ENCODE data around the gene ZNF823. TPM values are rescaled to one million over a fixed set of nuclear protein-coding genes. Genes with fewer than 3 reads are reported as not detected.

Gene ZNF823
- total RNA-seq, 4 donors from 2014 or later, result 6.7 to 11.4 (median 8.7) TPM

GRCh38 chr19:11747277-11747676, 8.5 kb upstream of the ZNF823 start:
- TF ChIP-seq EP300 (IDR thresholded peaks at IDR 0.05) (no peak), CTCF (IDR thresholded peaks at IDR 0.05) (no peak), POLR2A (IDR thresholded peaks at IDR 0.05) (no peak), POLR2AphosphoS5 (IDR thresholded peaks at IDR 0.05) (no peak)
- Histone ChIP-seq H3K9me3 (peaks cover 0 to 42% (median 0%) of the 10 kb centered on the region in 3 donors), H3K27ac (no peak overlapping the region), H3K4me3 (no peak overlapping the region), H3K27me3 (no peaks in the 10 kb centered on the region), H3K36me3 (no peaks in the 10 kb centered on the region), H3K4me1 (no peaks in the 10 kb centered on the region)
- WGBS, 2 donors (ENCODE audit: low coverage in 1 of 2), result 59 to 100% methylated on average over 1 of the region's 1 CpG
- ATAC-seq, result no peak

- ATAC-seq, result no peak
- Histone ChIP-seq H3K27ac (no peak overlapping the region), H3K9me3 (peaks cover 0 to 34% (median 0%) of the 10 kb centered on the region in 3 donors), H3K36me3 (no peaks in the 10 kb centered on the region), H3K4me1 (no peaks in the 10 kb centered on the region), H3K4me3 (no peak overlapping the region), H3K27me3 (no peaks in the 10 kb centered on the region)
- TF ChIP-seq POLR2AphosphoS5 (IDR thresholded peaks at IDR 0.05), result no peak
- no peak for TF ChIP-seq CTCF (IDR thresholded peaks at IDR 0.05)
- no peak for TF ChIP-seq EP300 (IDR thresholded peaks at IDR 0.05)
- no peak for TF ChIP-seq POLR2A (IDR thresholded peaks at IDR 0.05)
Observed at GRCh38 chr19:11745869-11746268, 7.1 kb upstream of the ZNF823 start.

GRCh38 chr19:11737964-11738745, 591 bp downstream of the ZNF823 start:
- WGBS, 2 donors (ENCODE audit: low coverage in 1 of 2), result 0% methylated on average over 20 of the region's 52 CpGs; no CpG with 5 or more reads in 1 of the 2 donors
- ATAC-seq, result peak; percentile 54
- H3K27ac ChIP-seq, result peak overlapping the region; percentile 82 to 95 (median 92)
- H3K9me3 ChIP-seq, result no peaks in the 10 kb centered on the region
- peak overlapping the region; percentile 92 to 99 for H3K4me3 ChIP-seq
- peaks cover 0 to 26% (median 7%) of the 10 kb centered on the region in 3 donors for H3K4me1 ChIP-seq
- TF ChIP-seq POLR2A (IDR thresholded peaks at IDR 0.05), result no peak
- peak in 1 of 4 experiments; percentile 15 for TF ChIP-seq CTCF (IDR thresholded peaks at IDR 0.05)
- peak; percentile 18 for TF ChIP-seq POLR2AphosphoS5 (IDR thresholded peaks at IDR 0.05)
- no peaks in the 10 kb centered on the region for H3K36me3 ChIP-seq
- H3K27me3 ChIP-seq, result no peaks in the 10 kb centered on the region

- no peaks in the 10 kb centered on the region for H3K27me3 ChIP-seq
- no peaks in the 10 kb centered on the region for H3K9me3 ChIP-seq
- H3K36me3 ChIP-seq, result no peaks in the 10 kb centered on the region
- H3K27ac ChIP-seq, result no peak overlapping the region
- H3K4me1 ChIP-seq, result peaks cover 0 to 26% (median 7%) of the 10 kb centered on the region in 3 donors
- no peak for TF ChIP-seq POLR2A (IDR thresholded peaks at IDR 0.05)
- no peak for TF ChIP-seq EP300 (IDR thresholded peaks at IDR 0.05)
- no peak for TF ChIP-seq CTCF (IDR thresholded peaks at IDR 0.05)
- TF ChIP-seq POLR2AphosphoS5 (IDR thresholded peaks at IDR 0.05), result no peak
- ATAC-seq, result no peak
- no peak overlapping the region for H3K4me3 ChIP-seq
- WGBS, 2 donors (ENCODE audit: low coverage in 1 of 2), result no CpG with 5 or more reads among the region's 2 CpGs
Observed at GRCh38 chr19:11736696-11737095, 2.0 kb downstream of the ZNF823 start.

- Histone ChIP-seq H3K27me3 (no peaks in the 10 kb centered on the region), H3K4me3 (no peak overlapping the region), H3K36me3 (peaks cover 0 to 12% of the 10 kb centered on the region in 2 donors), H3K27ac (no peak overlapping the region), H3K4me1 (peaks cover 0 to 26% (median 7%) of the 10 kb centered on the region in 3 donors), H3K9me3 (no peaks in the 10 kb centered on the region)
- 71 to 100% methylated on average over 1 of the region's 1 CpG for WGBS, 2 donors (ENCODE audit: low coverage in 1 of 2)
- ATAC-seq, result no peak
- TF ChIP-seq POLR2AphosphoS5 (IDR thresholded peaks at IDR 0.05) (no peak), EP300 (IDR thresholded peaks at IDR 0.05) (no peak), POLR2A (IDR thresholded peaks at IDR 0.05) (no peak), CTCF (IDR thresholded peaks at IDR 0.05) (no peak)
Observed at GRCh38 chr19:11735375-11735774, 3.4 kb downstream of the ZNF823 start.

Measured in gastroesophageal sphincter (tissue), 4 donors.